ENCODE results near the gene HS3ST5.

Gene HS3ST5

DNA sequence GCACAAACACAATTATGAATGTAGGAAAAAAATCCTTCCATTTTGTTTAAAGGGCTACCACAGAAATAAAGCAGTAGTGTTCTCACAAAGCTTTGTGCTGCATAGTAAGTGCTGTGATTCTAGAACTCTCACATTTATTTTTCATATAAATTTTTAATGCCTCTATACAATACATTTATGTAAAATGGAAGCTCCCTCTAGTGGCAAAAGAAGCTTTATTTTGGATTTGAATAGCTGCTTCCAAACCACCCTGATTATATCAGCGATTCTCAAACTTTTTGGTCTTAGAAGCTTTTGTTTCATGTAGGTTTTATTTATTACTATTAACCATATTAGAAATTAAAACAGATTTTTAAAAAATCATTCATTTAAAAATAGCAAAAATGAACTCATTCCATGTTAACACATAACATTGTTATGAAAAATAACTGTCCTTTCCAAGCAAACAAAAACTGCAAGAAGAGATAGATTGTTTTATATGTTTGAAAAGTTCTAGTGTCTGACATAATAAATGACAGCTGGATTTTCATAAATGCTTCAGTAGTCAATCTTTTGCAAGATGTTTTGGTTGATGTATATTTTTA, 38.4 kb downstream of the HS3ST5 start:
- H3K4me3 ChIP-seq (ENCODE audit: low read length) = no peak overlapping the region
- no peak for TF ChIP-seq ZNF274 (IDR thresholded peaks at IDR 0.05; ENCODE audit: low read depth, low read length)

DNA sequence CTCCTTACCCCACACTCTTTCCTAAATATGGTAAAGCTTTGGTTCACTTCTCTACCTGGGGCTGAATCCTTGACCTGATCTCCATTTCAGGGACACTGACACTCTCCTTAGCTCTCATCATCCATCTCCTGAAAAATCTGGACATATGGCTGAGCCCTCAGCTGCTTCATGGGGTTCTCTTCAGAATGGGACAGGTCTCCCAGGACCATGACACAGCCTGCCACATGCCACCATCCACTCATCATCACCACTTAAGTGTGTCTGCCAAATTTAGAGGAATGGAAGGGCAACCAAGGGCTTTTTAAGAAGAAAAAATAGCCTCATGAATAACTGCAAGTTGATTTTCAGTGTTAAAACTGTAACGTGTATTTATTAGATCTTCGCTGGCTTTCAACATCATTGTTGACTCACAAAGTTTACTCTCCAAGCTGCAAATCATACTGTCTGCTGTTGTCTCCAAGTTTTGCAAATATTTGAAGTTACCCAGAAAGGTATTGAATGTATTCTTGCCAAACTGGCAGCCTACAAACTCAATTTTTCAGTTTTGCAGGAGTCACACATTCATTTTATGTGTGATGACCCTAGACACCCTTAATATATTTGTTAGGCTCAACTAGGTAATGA, 41.1 kb downstream of the HS3ST5 start:
- H3K4me3 ChIP-seq (ENCODE audit: low read length) = no peak overlapping the region
- no peak for TF ChIP-seq ZNF274 (IDR thresholded peaks at IDR 0.05; ENCODE audit: low read depth, low read length)

DNA sequence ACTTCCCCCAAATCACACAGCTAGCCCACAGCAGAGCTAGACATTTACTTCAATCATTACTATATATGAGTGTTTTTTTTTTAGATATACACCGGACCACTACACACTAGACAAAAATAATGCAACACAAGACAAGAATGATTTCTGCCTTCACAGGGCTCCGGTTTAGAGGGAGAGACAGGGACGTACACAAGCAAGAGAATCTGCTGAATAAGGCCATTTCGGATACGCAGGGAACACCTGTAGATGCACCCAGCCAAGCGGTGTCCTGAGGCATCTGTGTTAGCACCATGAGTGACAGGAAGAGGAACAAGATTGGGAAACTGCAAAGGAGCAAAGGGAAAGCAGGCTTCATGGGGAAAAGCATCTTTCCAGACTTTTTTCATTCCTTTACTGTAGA, 45.7 kb downstream of the HS3ST5 start:
- no peak for TF ChIP-seq ZNF274 (IDR thresholded peaks at IDR 0.05; ENCODE audit: low read depth, low read length)
- no peak overlapping the region for H3K4me3 ChIP-seq (ENCODE audit: low read length)

DNA sequence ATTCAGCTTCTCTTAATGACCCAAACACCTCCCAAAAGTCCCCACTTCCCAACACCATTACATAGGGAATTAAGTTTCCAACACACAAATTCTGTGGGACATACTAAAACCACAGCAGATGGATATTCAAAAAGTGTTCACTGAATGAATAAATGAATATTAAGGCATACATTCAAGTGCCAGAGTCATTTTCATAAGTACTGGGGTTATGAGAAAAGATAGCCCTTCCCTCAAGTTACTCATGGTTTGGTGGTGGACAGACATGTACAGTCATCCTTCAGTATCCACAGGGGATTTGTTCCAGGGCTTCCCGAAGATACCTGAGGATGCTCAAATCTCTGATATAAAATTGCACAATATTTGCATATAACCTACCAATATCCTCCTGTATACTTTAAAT, 50.4 kb downstream of the HS3ST5 start:
- TF ChIP-seq ZNF274 (IDR thresholded peaks at IDR 0.05; ENCODE audit: low read depth, low read length) = no peak
- no peak overlapping the region for H3K4me3 ChIP-seq (ENCODE audit: low read length)

DNA sequence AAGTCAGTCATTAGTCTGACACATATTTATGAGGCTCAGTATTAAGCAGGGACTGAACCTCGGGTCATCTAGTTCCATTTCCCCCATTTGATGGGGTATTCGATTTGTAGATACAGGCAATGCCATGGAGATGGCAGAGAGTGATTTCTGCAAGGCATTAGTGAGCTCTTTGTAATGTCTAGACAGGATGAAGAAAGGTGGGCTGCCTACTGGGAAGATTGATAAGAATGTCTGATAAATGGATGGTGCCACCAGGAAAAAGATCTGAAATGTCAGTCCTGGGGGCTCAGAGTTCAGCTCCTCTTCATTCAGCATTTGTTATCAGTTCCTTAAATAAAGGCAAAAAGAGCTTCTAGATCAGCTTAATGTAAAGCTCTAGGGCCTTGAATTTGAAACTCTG, 51.4 kb downstream of the HS3ST5 start:
- no peak overlapping the region for H3K4me3 ChIP-seq (ENCODE audit: low read length)
- TF ChIP-seq ZNF274 (IDR thresholded peaks at IDR 0.05; ENCODE audit: low read depth, low read length) = no peak

DNA sequence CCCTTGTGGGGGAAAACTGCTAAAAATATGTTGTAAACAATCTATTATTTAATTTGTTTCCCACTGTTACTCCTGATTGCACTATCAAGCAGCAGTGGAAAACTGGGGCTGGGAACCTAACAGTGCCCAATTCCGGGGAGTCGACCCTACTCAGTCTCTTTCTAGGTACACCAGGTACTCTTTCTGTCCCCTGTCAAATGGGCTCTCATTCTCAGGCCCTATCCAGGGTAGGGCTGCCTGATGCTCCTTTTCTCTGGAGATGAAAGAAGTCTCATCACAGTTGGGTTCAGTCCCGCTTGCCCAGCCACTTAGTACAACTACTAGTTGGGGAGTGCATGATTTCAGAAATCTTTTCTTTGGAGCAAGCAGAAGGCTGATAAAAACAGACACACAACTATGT, 52.0 kb downstream of the HS3ST5 start:
- H3K4me3 ChIP-seq (ENCODE audit: low read length) = no peak overlapping the region
- TF ChIP-seq ZNF274 (IDR thresholded peaks at IDR 0.05; ENCODE audit: low read depth, low read length) = no peak

DNA sequence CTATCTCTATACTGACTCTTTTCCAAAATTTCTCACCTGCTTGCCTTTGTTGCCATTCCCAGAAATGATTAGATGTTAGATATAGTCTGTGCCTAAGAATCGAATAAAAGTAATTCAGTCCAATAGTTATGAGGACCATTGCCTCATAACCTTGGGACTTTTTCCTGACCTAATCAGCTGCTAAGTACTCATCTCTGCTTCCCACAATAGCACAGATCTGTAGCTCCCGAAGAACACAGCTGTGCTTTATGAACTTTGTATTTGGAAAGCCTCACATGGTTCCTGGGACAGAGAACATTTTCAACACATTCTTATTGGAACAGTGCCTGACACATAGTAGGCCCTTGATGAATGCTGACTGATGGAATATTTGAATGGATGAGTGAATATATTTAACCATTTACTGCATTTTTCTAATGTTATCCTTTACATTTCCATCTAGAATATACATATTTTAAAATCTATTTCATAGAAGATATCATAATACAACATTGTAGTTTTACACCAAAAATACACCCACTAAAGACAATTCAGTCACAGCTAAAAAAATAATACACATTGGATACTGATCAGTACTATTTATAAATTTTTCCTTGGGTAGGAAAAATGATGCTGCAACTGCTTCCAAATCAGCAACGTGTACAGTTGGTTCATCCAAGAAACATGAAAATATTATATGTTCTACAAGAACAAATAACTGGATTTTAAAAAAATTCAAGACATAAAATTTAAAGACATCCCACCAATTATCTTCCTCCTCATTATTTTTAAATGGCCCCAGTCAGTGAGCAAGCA, 53.9 kb downstream of the HS3ST5 start:
- no peak overlapping the region for H3K4me3 ChIP-seq (ENCODE audit: low read length)
- no peak for TF ChIP-seq ZNF274 (IDR thresholded peaks at IDR 0.05; ENCODE audit: low read depth, low read length)

DNA sequence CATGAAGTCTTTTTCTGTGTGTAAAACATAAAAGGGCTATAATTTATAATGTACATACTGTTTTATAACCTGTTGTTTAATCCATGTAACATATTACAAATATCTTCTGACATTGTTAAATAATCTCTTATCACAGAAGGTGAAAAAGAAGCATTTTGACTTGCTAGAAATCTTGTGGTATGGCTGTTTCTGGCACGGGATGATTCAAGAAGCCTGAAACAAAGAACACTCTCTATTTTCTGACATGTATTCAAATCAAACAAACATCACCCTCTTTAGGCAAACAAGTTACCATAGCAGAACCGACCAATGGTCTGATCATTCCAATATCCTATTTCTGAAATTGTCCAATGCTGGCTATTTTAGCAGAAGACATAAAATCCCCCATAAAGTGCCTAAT, 55.4 kb downstream of the HS3ST5 start:
- no peak for TF ChIP-seq ZNF274 (IDR thresholded peaks at IDR 0.05; ENCODE audit: low read depth, low read length)
- H3K4me3 ChIP-seq (ENCODE audit: low read length) = no peak overlapping the region

DNA sequence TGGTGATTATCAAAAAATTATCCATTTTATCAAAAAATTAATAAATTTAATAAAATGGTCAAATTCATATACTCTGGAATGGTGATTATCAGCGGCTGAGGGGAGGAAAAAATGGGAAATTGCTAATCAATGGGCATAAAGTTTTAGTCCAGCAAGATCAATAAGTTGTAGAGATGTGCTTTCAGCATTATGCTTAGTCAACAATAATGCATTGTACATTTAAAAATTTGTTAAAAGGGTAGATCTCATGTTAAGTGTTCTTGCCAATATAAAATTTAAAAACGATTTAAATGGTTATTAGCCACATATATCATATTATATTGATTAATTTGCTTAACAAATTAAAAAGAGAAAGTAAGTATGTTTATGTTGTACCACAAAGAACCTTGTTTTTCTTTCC, 56.6 kb downstream of the HS3ST5 start:
- H3K4me3 ChIP-seq (ENCODE audit: low read length) = no peak overlapping the region
- TF ChIP-seq ZNF274 (IDR thresholded peaks at IDR 0.05; ENCODE audit: low read depth, low read length) = no peak

DNA sequence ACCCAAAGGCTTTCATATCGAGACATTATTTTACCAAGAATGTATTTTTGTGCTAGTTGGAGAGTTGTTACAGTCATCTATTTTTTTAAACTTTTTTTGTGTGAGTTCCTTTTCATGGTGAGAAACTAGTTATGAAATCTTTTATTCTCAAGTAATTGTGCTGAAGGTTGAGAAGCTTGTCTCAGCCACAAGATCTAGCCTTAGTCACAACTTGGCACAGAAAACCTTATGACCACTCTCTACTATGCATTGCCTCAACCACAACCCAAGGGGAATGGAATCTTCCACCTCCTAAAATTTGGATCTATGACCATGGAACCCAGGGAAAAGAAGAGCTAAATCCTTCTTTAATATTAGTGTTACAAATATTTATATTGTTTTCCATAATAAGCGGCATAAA, 58.5 kb downstream of the HS3ST5 start:
- TF ChIP-seq ZNF274 (IDR thresholded peaks at IDR 0.05; ENCODE audit: low read depth, low read length) = no peak
- no peak overlapping the region for H3K4me3 ChIP-seq (ENCODE audit: low read length)

DNA sequence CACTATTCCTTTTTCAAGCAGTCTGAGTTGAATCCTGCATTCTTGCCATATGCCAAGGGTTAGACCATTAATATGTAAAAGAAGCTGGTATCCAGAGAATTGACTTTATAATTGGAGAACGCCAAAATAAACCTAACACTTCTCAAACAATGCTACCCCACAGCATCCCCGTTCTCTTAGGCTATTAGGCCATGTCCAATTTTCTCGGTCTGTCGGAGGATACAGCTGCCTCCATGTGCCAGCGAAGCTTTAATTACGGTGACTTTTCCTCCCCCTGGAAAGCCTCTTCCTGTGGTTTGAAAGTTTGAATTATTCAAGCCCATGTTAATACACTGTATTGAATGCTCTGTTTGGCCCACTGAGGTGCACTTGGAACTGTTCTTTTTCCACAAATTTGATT, 60.5 kb downstream of the HS3ST5 start:
- no peak for TF ChIP-seq ZNF274 (IDR thresholded peaks at IDR 0.05; ENCODE audit: low read depth, low read length)
- no peak overlapping the region for H3K4me3 ChIP-seq (ENCODE audit: low read length)

DNA sequence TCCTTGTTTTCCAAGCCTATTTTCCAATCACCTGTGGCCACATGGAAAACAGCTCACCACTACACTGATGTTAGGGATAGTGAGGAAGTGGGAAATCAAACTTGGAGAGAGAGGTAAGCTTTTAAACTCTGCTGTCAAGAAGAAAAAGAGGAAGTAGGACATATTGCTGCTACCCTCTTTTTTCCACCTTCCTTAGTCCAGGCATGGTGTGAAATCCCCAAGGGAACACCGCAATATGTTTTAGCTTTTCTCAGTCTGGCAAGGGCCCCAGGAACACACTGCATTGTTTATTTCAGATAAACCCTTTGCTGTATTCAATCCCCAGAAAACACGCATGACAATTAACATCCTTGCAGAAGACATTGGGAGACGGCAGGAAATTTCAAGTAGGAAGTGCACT, 61.3 kb downstream of the HS3ST5 start:
- TF ChIP-seq ZNF274 (IDR thresholded peaks at IDR 0.05; ENCODE audit: low read depth, low read length) = no peak
- no peak overlapping the region for H3K4me3 ChIP-seq (ENCODE audit: low read length)

DNA sequence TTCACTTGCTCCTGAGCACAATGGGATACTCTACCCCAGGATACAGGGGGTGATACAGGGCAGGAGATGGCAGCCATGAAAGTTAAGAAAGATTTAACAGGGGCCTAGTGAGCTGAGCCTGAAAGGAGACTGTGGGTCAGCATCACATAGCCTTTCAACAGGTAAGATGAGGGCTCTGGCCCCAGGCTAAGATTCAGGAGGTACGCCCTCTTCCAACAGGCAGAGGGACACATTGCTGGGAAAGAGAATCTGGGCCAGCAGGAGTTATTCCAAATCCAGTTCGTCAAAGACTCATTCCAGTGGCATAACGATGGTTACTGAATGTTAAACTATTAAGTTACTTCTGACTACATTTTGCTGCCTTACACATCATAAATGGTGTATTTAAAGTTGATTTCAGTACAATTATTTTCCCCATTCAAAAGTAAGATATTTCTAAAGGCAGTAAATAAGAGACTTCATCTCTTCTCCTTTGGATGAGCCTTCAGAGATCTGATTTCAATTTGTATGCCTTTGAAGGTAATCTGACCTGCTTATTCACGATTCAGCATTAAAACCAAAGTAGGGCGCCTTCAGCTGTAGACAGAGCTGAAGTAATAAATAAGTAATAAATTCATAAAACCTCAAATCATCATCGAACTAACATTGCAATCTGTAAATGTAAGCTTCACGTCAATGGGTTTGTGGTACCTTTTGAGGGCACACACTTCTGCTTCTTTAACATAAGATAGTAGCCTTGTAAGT, 62.4 kb downstream of the HS3ST5 start:
- no peak for TF ChIP-seq ZNF274 (IDR thresholded peaks at IDR 0.05; ENCODE audit: low read depth, low read length)
- no peak overlapping the region for H3K4me3 ChIP-seq (ENCODE audit: low read length)

DNA sequence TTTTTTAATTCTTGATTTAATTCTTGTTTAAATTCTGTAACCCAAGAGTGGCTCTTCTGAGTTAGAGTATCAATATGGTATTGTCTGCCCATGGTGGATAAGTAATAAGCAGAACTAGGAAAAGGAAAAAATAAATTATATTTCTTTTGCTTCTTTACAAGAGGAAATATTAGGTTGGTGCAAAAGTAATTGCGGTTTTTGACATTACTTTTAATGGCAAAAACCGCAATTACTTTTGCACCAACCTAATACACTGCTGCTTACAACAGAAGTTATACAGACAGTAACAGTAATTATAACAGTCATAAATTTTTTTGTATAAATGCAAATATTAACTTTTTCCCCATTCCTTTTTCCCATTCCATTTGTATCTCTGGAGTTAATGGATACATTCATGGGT, 65.6 kb downstream of the HS3ST5 start:
- no peak for TF ChIP-seq ZNF274 (IDR thresholded peaks at IDR 0.05; ENCODE audit: low read depth, low read length)
- H3K4me3 ChIP-seq (ENCODE audit: low read length) = no peak overlapping the region

DNA sequence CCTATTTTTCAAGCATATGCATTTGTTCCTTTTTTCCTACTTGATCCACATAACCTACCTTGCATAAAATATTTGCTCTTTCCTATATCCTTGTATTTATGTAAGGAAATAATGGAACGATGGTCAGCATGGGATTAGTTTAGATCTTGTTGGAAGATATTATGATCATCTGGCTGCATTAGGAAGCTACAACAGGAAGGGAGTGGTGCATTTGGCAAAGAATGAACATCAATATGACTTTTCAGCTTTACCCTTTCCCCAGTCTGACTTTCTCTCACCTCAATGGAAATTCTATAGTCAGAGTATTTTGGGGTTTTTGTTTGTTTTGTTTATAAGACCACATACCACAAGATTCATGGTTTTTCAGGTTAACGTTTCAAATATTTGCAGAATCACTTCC, 66.0 kb downstream of the HS3ST5 start:
- H3K4me3 ChIP-seq (ENCODE audit: low read length) = no peak overlapping the region
- TF ChIP-seq ZNF274 (IDR thresholded peaks at IDR 0.05; ENCODE audit: low read depth, low read length) = no peak

Data from GM08714 (cell line).